Measurements from ENCODE around the gene SF3B3.

GRCh38 chr16:70556063-70556462 is 32.4 kb downstream of the SF3B3 start:
- TF ChIP-seq CTCF (IDR thresholded peaks at IDR 0.05) (no peak), EZH2 (IDR thresholded peaks at IDR 0.05) (no peak)
